HEK293T (cell line): ENCODE data around the gene AKAP9.

Experiments
- FOXM1 ChIP-seq: fragments of 450-650 bp; IDR thresholded peaks from 2 replicates; pipeline ENCODE4 v1.6.1; 2017; ENCODE audit warnings: mild to moderate bottlenecking, borderline replicate concordance
- L3MBTL2 ChIP-seq: fragments of 450-650 bp; conservative IDR thresholded peaks from 2 replicates; pipeline ENCODE4 v1.6.1; 2016; ENCODE audit warnings: mild to moderate bottlenecking

DNA sequence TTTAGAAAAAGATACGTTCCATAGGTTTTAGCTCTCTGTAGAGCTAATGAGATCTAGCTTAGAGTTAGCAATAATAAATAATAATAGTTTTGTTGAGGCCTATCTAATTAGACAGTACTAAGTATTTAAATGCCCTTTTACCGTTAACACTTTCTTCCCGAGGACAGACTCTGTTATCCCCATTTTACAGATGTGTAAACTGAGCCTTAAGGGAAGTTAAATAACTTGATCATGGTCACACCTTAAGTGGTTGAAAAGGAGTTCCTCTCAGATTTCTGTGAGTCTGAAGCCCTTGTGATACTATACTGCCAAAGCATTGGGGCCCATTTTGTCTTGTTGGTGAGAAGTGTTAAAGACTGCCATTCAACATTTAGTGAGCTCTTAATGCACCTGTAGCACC is 132.0 kb downstream of the AKAP9 start:
- no peak for TF ChIP-seq FOXM1
- TF ChIP-seq L3MBTL2 = no peak
